ENCODE measurements around the gene PHF12.
"Not testable (repeated sequence)": the region's sequence is repeated elsewhere in the genome, so short reads cannot be mapped to it uniquely, and the experiment has no call there.

GRCh38 chr17:28903546-28903841 is 47.8 kb downstream of the PHF12 start:
- not testable (repeated sequence) for TF ChIP-seq CTCF (IDR thresholded peaks at IDR 0.05); POLR2AphosphoS5 (IDR thresholded peaks at IDR 0.05; ENCODE audit: low read depth, low read length)
